PC-3 (cell line): ENCODE results near the gene L3MBTL1.

Experiments
- EZH2 ChIP-seq: fragments of 300-600 bp; sonication (generic); IDR thresholded peaks from one replicate; pipeline ENCODE4 v1.6.1; 2017; ENCODE audit warnings: antibody characterized with exemption, mild to moderate bottlenecking, low read length; ENCODE audit not compliant: unreplicated experiment
- TF ChIP-seq, protein P1 (sequence below): fragments of 300-600 bp; sonication (generic); conservative IDR thresholded peaks from 2 replicates; pipeline ENCODE4 v1.5.1; 2017; ENCODE audit warnings: antibody characterized with exemption, low read depth, mild to moderate bottlenecking, low read length

DNA sequence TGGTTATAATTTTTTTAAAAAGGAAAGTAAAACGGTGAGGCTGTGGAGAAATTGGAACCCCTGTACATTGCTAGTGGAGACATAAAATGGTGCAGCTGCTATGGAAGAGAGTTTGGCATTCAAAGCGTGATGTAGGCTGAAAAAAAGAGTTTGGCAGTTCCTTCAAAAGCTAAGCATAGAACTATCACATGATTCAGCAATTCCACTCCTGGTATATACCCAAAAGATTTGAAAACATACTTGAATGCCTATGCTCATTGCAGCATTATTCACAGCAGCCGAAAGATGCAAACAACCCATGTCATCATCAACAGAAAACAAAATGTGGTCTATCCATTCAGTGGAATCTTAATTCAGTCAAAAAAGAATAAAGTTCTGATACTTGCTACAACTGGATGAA, 46.9 kb downstream of the L3MBTL1 start:
- TF ChIP-seq, protein P1, sequence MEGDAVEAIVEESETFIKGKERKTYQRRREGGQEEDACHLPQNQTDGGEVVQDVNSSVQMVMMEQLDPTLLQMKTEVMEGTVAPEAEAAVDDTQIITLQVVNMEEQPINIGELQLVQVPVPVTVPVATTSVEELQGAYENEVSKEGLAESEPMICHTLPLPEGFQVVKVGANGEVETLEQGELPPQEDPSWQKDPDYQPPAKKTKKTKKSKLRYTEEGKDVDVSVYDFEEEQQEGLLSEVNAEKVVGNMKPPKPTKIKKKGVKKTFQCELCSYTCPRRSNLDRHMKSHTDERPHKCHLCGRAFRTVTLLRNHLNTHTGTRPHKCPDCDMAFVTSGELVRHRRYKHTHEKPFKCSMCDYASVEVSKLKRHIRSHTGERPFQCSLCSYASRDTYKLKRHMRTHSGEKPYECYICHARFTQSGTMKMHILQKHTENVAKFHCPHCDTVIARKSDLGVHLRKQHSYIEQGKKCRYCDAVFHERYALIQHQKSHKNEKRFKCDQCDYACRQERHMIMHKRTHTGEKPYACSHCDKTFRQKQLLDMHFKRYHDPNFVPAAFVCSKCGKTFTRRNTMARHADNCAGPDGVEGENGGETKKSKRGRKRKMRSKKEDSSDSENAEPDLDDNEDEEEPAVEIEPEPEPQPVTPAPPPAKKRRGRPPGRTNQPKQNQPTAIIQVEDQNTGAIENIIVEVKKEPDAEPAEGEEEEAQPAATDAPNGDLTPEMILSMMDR = no peak
- TF ChIP-seq EZH2 = no peak
